HG02610 (cell line): Measurements from ENCODE around the gene AFDN.

ENCODE experiments used
- ATAC-seq: cut with Tn5 transposase; IDR thresholded peaks from one replicate; pipeline ENCODE4 v1.9.1; 2021; ENCODE audit warnings: mild to moderate bottlenecking, moderate library complexity; ENCODE audit not compliant: unreplicated experiment

Gene AFDN

DNA sequence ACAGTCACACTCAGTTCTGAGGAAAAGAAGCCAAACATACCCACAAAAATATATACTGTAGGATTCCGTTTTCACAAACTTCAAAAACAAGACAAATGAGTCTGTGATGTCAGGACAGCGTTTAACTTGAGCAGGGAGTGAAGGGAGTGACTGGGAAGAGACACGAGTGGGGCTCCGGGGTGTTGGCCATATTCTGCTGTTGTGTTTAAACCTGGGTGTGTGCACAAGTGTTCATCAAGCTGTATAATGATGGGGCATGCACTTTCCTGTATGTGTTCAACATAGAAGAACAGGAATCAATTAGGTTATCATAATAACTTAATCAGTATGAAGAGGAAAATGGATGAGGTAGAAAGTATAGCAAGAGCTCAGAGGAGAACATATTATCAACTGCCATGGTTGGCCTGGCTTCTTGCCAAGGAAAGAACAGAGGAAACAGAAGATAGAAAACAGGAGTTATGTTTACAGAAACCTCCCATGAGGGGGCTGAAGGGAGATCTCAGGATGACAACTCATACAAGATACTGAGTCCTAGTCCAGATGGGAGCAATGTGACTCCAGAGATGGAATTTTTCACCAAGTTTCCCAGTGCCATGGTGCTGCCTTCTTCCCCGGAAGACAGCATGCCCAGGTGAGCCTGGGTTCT lies 15.1 kb upstream of the AFDN start:
- ATAC-seq = no peak

GRCh38 chr6:167812088-167812487 lies 14.6 kb upstream of the AFDN start:
- no peak for ATAC-seq

GRCh38 chr6:167815296-167815980 lies 11.3 kb upstream of the AFDN start:
- ATAC-seq = peak; percentile 77

GRCh38 chr6:167817016-167817415 lies 9.7 kb upstream of the AFDN start:
- ATAC-seq = no peak

DNA sequence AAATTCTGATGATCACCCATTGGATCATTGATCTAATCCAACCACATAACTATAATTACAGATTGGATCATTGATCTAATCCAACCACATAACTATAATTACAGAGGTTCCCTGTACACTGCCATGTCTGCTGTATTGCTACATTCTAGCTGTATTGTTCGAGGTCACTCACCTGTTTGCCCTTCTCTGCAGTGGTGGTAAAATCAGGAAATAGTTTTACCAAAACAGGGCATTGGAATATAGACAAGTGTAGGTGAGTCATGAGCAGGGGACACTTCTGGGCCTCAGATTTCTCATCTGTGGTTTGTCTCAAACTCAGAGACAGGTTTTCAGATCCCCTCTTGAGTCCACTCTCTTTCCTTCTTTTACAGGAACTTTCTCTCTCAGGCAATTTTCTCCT lies 9.0 kb upstream of the AFDN start:
- ATAC-seq = no peak

DNA sequence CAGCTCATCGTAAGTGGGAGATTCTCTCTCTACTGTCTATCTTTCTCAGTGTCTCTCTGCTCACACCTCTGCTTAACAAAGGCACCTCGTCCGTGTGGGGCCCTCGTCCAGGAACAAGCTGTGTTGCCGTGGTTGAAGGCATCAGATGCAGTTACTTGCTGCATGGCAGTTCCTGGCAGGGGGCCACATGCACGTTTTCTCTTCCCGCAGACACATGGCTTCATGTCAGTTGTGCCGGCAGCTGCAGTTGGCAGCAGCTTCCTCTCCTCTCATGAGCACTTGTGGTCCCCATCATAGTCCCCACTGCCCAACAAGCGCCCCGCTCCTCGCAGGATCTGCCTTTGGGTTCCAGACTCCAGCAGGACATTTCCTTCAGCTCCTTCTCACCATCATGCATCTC lies 7.1 kb upstream of the AFDN start:
- ATAC-seq = no peak

DNA sequence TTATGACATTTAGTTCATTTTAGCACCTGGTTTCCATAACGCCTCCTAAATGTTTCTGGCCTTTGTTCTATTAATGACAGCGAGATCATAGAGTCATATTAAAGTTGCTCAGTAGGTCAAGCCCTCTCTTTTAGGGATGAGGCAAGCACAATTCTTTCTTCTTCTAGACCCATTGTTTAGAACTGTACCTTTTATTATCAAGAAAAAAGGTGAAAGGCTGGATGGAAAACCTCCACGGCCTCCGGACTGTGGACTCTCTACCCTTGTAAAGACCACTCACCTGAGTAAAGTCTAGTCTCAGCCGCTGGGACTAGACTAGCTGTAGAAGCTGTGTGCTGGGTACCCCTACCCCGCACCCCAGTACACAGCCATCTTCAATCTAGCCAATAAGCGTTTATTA lies 6.0 kb upstream of the AFDN start:
- ATAC-seq = no peak

GRCh38 chr6:167824591-167825331 lies 1.9 kb upstream of the AFDN start:
- ATAC-seq = no peak

GRCh38 chr6:167825332-167826229 lies 1.1 kb upstream of the AFDN start:
- ATAC-seq = no peak

DNA sequence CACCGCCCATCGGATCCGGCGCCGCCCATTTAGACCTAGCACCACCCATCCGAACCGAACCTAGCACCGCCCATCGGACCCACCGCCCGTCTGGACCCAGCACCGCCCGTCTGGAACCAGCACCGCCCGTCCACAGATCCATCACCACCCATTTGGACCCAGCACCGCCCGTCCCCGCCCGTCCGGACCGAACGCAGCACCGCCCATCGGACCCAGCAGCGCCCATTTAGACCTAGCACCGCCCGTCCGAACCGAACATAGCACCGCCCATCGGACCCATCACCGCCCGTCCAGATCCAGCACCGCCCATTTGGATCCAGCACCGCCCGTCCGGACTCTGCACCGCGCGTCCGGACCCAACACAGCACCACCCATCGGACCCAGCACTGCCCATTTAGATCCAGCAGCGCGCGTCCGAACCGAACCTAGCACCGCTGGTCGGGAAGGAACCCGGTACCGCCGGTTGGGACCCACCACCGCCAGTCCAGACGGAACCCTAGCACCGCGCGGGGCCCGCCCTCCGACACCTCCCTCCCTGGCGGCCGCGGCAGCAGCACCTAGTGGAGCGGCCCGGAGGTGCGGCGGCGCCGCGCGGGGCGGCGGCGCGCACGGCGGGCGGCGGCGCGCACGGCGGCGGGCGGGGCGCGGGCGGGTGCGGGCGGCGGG lies 348 bp upstream of the AFDN start:
- ATAC-seq = peak; percentile 87

- ATAC-seq = peak; percentile 31
Observed at GRCh38 chr6:167827583-167828324, 1.0 kb downstream of the AFDN start.

GRCh38 chr6:167828325-167828956 lies 1.7 kb downstream of the AFDN start:
- no peak for ATAC-seq

DNA sequence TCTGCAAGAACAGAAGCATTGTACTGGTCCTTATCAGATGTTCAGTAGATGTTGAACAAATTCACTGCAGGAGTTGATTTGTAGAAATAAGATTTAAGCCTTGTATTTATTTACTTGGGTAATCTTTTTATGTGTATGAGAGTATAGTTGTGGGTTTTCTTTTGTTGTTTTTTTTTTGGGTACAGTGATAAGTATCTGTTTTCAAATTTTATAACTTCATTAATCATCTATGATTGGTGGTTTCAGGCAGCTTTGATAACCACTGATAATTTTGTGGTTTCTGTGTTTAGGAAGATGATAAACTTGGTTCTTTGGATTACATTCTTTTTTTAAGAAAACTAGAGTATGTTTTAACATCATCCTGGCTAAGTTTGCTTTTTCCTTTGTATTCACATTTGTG lies 2.8 kb downstream of the AFDN start:
- ATAC-seq = no peak

- ATAC-seq = no peak
Observed at GRCh38 chr6:167831281-167831828, 4.6 kb downstream of the AFDN start.

DNA sequence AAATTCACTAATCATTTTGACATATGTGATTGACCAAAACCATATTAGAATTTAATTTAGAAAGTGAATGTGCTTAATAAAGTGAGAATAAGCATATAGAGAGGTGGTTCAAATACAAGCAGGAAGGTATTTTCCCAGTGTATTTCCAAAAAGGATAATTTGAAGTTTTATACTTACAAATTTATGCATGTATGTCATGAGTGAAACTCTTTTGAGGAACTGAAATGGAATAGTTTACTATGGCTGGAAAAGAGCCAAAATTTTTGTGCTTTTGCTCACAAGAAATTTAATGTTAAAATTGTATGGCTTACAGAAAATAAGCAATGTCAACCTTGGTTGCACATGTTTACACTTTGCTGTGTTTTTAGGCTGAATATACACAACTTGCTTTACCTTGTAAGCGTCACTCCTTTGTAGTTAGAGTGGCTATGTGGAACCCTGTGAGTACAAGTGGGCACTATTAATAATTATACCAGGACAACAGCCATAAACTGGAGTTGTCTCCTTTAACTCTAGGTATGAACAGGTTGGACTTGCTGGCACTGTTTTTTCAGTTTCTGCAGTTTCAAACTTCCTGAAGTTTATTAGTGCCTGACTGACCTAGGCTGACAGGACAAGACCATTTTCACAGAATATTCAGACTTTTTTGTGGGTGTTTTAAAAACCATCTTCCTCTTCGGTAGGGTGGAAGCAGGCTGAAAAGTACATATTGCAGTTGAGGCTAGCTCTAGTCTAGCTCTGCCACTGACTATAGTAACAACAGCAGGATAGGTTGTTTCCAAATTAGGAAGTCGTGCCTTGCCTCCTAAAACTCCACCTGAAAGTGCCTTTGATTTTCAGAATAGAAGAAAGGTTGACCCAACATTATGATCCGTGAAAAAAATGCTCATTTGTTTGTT lies 6.0 kb downstream of the AFDN start:
- ATAC-seq = no peak

GRCh38 chr6:167833396-167833763 lies 6.7 kb downstream of the AFDN start:
- no peak for ATAC-seq

DNA sequence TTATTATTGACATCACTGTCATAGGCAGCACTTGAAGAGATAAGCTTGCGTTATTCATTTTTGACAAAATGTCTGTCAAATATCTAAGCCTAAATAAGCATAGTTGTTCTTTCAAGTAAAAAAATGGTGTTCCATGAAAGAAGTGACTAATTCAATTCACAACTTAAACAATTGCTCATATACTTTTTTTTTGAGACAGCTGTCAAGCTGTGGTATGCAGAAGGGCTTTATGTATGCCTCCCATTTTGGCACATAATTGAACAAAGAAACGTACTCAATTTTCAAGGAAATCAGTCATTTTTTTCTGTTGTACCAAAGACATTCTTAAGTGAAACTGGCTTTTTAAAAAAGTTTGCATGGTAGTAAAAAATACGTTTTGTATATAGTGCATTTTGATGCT lies 8.5 kb downstream of the AFDN start:
- no peak for ATAC-seq

DNA sequence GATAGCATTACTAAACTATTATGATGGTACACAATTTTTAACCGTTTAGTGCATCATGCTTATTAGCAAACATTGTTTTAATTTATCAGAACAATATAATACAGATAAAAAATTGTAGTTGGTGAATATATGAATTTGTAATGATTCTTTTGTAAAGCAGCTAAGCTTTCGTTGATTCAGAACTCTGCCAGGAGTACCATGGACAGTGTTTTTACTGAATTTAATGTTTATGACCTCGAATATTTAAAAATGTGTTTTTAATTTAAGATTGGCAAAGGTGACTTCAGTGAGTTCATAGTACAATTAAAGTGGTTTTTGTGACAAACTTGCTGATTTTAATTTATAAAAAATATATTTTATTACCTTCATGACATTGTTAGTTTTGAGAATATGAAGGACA lies 10.0 kb downstream of the AFDN start:
- ATAC-seq = no peak
